Duodenal mucosa (tissue), 2 donors: ENCODE measurements around the gene ZBTB12.
"Not testable (repeated sequence)": the region's sequence is repeated elsewhere in the genome, so short reads cannot be mapped to it uniquely, and the experiment has no call there.

Experiments used
- H3K27ac ChIP-seq: one replicate; pipeline ENCODE4 v1.7.0; 2013; ENCODE audit warnings: low read depth, low read length
- H3K27me3 ChIP-seq, 2 donors: one replicate each; pipeline ENCODE4 v1.7.0; 2013; ENCODE audit warnings: low read length in 2 of 2, control low read depth in 1 of 2; ENCODE audit not compliant: insufficient read depth in 2 of 2, control insufficient read depth in 1 of 2
- H3K36me3 ChIP-seq, 2 donors: one replicate each; pipeline ENCODE4 v1.7.0; 2013; ENCODE audit warnings: low read length in 2 of 2, control low read depth in 1 of 2; ENCODE audit not compliant: insufficient read depth in 2 of 2, control insufficient read depth in 1 of 2
- H3K4me1 ChIP-seq, 2 donors: one replicate each; pipeline ENCODE4 v1.7.0; 2013; ENCODE audit warnings: low read length in 2 of 2, control low read depth in 1 of 2; ENCODE audit not compliant: insufficient read depth in 2 of 2, control insufficient read depth in 1 of 2
- H3K4me3 ChIP-seq, 2 donors: one replicate each; pipeline ENCODE4 v1.7.0; 2013; ENCODE audit warnings: low read length in 2 of 2, low read depth in 1 of 2
- H3K9ac ChIP-seq, 2 donors: one replicate each; pipeline ENCODE4 v1.7.0; 2013; ENCODE audit warnings: low read length in 2 of 2, low read depth in 1 of 2
- H3K9me3 ChIP-seq, 2 donors: one replicate each; pipeline ENCODE4 v1.7.0; 2013; ENCODE audit warnings: low read length in 2 of 2, control low read depth in 1 of 2; ENCODE audit not compliant: control insufficient read depth in 1 of 2

The ZBTB12 gene

DNA sequence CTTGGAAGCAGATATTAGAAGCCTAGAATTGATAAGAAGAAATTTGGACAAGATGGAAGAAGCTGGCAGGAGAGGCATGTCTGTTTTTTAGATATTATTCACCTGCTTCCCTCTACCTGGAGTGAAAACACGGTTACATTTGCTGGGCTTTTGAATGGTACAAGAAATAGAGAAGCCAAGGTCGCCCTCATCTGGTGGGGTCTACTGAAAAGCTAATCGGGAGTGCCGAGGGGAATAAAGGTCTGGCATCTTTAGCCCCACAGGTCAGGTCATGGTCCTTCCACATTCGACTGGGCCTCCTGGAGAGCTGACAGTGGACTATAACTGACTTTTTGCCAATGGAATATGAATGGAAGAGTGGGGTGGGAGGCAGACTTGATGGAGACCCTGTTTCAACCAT, 21.1 kb upstream of the ZBTB12 start:
- H3K4me3 ChIP-seq: no peak overlapping the region
- H3K27ac ChIP-seq: no peak overlapping the region
- H3K9ac ChIP-seq: no peak overlapping the region
- no peaks in the 10 kb centered on the region for H3K27me3 ChIP-seq
- no peaks in the 10 kb centered on the region for H3K9me3 ChIP-seq
- no peaks in the 10 kb centered on the region for H3K36me3 ChIP-seq
- peaks cover 7 to 10% of the 10 kb centered on the region in 2 donors for H3K4me1 ChIP-seq

DNA sequence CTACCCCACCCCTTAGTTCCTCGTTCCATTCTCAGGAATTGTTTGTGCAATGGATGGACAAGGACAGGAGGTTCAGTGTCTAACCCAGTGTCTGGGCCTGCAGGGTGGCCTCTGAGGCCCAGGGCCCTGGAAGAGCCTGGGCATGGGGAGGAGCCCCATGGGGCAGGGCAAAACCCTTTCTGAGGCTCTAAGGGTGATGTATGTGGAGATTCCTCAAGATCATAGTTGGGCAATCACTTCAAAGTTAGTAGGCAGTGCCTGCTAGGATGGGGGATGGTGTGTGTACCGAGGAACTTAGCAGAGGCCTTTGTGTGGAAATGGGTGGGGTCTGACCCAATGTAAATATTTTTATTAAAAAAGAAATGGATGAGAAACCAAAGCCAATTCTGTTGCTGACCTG, 18.9 kb upstream of the ZBTB12 start:
- no peaks in the 10 kb centered on the region for H3K4me1 ChIP-seq
- H3K36me3 ChIP-seq: no peaks in the 10 kb centered on the region
- no peaks in the 10 kb centered on the region for H3K9me3 ChIP-seq
- no peaks in the 10 kb centered on the region for H3K27me3 ChIP-seq
- H3K9ac ChIP-seq: no peak overlapping the region
- no peak overlapping the region for H3K4me3 ChIP-seq
- H3K27ac ChIP-seq: no peak overlapping the region

DNA sequence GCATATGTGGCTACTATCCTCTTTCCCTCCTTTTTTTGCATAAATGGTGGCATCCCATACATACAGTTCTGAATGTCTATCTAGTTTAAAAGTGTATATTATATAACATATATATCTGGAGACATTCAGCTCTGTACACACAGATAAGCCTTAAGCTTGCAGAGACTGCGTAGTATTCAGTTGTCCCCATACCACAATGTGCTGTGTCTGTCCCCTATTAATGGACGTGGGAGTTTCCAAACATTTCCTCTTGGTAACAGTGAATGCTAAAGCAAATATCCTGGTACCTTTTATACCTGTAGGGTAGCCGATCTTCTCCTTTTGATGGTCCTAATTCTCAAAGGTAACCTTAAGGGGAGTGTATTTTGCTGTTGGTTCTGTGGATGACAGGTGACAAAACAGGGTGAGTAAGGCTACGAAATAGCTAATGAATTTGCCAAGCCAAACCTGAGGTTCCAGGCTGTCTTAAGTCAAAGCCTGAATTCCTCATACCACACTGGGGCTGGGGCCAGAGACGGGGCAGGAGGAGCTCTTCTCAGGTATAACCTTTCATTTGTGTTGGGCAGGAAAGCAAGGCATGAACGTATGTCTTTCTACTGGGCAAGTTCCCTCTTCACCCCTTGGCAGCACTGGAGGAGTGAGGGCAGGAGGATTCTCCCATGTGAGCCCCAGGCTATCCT, 17.9 kb upstream of the ZBTB12 start:
- Histone ChIP-seq H3K9me3 (no peaks in the 10 kb centered on the region), H3K27me3 (no peaks in the 10 kb centered on the region), H3K9ac (no peak overlapping the region), H3K27ac (no peak overlapping the region), H3K4me3 (no peak overlapping the region), H3K4me1 (no peaks in the 10 kb centered on the region), H3K36me3 (no peaks in the 10 kb centered on the region)

DNA sequence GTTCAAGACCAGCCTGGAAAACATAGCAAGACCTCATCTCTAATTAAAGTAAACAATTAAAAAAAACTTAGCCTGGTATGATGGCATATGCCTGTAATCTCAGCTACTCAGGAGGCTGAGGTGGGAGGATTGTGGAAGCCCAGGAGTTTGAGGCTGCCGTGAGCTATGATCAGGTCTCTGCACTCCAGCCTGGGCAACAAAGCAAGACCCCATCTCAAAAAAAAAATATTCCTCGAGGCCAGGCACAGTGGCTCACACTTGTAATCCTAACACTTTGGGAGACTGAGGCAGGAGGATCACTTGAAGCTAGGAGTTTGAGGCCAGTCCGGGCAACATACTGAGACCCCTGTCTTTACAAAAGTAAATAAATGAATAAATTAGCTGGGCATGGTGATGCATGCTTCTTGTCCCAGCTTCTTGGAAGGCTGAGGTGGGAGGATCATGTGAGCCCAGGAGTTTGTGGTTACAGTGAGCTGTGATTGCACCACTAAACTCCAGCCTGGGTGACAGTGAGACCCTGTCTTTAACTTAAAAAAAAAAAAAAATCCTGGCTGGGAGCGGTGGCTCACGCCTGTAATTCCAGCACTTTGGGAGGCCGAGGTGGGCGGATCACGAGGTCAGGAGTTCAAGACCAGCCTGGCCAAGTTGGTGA, 16.3 kb upstream of the ZBTB12 start:
- Histone ChIP-seq H3K9ac (no peak overlapping the region), H3K4me3 (no peak overlapping the region), H3K4me1 (no peaks in the 10 kb centered on the region), H3K27ac (no peak overlapping the region), H3K27me3 (no peaks in the 10 kb centered on the region), H3K9me3 (no peaks in the 10 kb centered on the region), H3K36me3 (no peaks in the 10 kb centered on the region)

DNA sequence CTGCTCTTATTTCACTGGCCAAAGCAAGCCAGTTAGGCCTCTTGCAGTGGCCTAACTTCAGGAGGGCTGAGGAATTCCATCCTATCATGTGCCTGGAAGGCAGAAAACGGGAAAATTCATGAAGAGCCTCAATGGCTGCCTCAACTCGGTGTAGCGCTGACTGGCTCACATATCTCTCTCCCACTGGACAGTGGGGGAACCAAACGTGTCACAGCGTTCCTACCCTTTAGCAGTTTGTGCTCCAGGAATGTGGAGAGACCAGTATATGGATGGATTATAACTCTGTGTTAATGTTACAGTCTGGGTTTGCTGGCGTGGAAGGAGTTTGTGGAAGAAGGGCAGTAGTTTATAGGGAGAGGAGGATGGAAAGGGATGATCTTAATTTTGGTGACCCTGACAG, 13.9 kb upstream of the ZBTB12 start:
- Histone ChIP-seq H3K9ac (no peak overlapping the region), H3K4me3 (no peak overlapping the region), H3K27ac (no peak overlapping the region)

DNA sequence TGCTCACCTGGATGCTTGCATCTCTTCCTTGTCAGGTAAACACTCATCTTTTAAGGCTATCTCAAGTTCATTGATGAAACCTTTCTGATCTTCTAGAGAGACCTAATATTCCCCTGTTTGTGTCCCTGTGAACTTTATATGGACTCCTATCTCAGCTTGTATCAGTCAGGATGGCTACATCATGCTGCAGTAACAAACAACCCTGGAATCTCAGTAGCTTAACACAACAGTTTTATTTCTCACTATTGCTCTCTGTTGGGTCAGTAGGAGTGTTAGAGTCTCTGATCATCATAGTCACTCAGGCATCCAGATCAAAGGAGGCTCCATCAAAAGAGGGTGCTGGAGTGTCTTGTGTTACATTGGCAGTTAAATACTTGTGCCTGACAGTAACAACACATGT, 13.5 kb upstream of the ZBTB12 start:
- Histone ChIP-seq H3K9ac (no peak overlapping the region), H3K27me3 (no peaks in the 10 kb centered on the region), H3K27ac (no peak overlapping the region), H3K9me3 (no peaks in the 10 kb centered on the region), H3K36me3 (no peaks in the 10 kb centered on the region), H3K4me1 (no peaks in the 10 kb centered on the region), H3K4me3 (no peak overlapping the region)

More for the DNA sequence above, 13.9 kb upstream of the ZBTB12 start:
- Histone ChIP-seq H3K4me1 (no peaks in the 10 kb centered on the region), H3K27me3 (no peaks in the 10 kb centered on the region), H3K9me3 (no peaks in the 10 kb centered on the region), H3K36me3 (no peaks in the 10 kb centered on the region)

DNA sequence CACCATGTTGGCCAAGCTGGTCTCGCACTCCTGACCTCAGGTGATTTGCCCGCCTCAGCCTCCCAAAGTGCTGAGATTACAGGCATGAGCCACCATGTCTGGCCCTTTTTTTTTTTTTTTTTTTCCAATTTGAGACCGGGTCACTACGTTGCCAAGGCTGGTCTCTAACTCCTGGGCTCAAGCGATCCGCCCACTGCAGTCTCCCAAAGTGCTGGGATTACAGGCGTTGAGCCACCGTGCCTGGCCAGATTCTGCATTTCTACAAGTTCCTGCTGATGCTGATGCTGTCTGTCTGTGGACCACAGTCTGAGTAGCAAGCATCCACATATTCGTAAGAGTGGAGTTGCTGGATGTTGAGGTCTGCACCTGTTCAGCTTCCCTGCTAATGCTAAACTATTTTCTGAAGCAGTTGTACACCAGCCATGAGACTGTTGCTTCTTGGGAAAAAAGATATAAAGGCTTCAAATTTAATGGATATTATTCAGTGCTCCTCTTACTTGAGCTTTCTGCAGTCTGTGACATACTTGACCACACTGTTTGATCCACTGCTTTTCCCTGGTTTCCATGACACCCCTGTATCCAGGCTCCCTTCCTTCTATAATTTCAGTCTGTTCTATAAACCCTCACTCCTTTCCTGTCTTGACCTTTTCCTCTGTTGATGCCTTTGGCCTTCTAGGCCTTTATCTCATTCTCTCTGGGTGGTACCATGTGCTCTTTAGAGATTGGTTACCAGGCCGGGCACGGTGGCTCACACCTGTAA, 10.1 kb upstream of the ZBTB12 start:
- no peak overlapping the region for H3K27ac ChIP-seq

DNA sequence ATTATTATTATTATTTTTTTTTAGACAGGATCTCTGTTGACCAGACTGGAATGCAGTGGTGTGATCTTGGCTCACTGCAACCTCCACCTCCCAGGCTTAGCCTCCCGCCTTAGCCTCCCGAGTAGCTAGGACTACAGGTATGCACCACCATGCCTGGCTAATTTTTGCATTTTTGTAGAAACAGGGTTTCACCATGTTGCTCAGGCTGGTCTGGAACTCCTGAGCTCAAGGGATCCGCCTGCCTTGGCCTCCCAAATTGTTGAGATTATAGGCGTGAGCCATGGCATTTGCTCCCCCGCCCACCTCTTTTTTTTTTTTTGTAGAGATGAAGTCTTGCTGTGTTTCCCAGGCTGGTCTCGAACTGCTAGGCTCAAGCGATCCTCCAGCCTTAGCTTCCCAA, 7.4 kb upstream of the ZBTB12 start:
- H3K9me3 ChIP-seq, H3K27ac ChIP-seq, H3K27me3 ChIP-seq, H3K4me1 ChIP-seq, H3K9ac ChIP-seq, H3K4me3 ChIP-seq, H3K36me3 ChIP-seq: not testable (repeated sequence)

More for the DNA sequence above, 10.1 kb upstream of the ZBTB12 start:
- Histone ChIP-seq H3K36me3 (no peaks in the 10 kb centered on the region), H3K4me3 (no peak overlapping the region), H3K9ac (no peak overlapping the region), H3K9me3 (no peaks in the 10 kb centered on the region), H3K27me3 (no peaks in the 10 kb centered on the region), H3K4me1 (no peaks in the 10 kb centered on the region)

DNA sequence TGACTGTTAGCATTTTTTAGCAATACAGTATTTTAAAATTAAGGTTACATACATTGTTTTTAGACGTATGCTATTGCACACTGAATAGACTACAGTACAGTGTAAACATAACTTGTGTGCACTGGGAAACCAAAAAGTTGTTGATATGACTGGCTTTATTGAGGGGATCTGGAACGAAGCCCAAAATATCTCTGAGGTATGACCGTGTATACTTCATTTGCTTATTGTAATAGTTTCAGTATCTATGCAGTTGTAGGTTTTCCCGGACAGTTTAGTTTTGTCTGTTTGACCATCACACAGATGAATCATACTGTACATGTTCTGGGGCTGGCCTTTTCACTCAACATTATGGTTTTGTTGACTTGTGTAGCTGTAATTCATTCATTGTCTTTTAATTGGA, 6.9 kb upstream of the ZBTB12 start:
- H3K27ac ChIP-seq: no peak overlapping the region
- H3K9ac ChIP-seq: no peak overlapping the region
- no peak overlapping the region for H3K4me3 ChIP-seq
- no peaks in the 10 kb centered on the region for H3K4me1 ChIP-seq
- H3K36me3 ChIP-seq: no peaks in the 10 kb centered on the region
- H3K27me3 ChIP-seq: no peaks in the 10 kb centered on the region
- H3K9me3 ChIP-seq: no peaks in the 10 kb centered on the region

DNA sequence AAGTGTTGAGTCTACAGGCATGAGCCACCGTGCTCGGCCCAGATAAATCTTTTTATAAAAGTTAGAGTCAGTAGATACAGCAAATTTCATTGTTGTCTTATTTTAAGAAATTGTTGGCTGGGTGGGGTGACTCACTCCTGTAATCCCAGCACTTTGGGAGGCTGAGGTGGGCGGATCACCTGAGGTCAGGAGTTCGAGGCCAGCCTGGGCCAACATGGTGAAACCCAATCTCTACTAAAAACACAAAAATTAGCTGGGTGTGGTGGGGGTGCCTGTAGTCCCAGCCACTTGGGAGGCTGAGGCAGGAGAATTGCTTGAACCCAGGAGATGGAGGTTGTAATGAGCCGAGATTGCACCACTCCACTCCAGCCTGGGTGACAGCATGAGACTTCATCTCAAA, 6.4 kb upstream of the ZBTB12 start:
- not testable (repeated sequence) for H3K27me3 ChIP-seq, H3K9ac ChIP-seq, H3K36me3 ChIP-seq, H3K4me3 ChIP-seq, H3K9me3 ChIP-seq, H3K27ac ChIP-seq, H3K4me1 ChIP-seq
